ENCODE data around the gene CD47.
A peak's percentile ranks its signal among the peaks of the same experiment; 100 is the strongest.

The CD47 gene

GRCh38 chr3:108090049-108090700 is 656 bp downstream of the CD47 start:
- FAIRE-seq, result no peak

- FAIRE-seq, result no peak
These were observed 1.3 kb downstream of the CD47 start for GRCh38 chr3:108089579-108089978.

- no peak for FAIRE-seq
These were observed 2.1 kb downstream of the CD47 start for GRCh38 chr3:108088697-108089096.

GRCh38 chr3:108088146-108088545 is 2.7 kb downstream of the CD47 start:
- no peak for FAIRE-seq

GRCh38 chr3:108086653-108087052 is 4.2 kb downstream of the CD47 start:
- FAIRE-seq, result no peak

- no peak for FAIRE-seq
These were observed 5.0 kb downstream of the CD47 start for GRCh38 chr3:108085810-108086350.

- FAIRE-seq, result no peak
These were observed 5.5 kb downstream of the CD47 start for GRCh38 chr3:108085370-108085769.

GRCh38 chr3:108079877-108080276 is 11.0 kb downstream of the CD47 start:
- no peak for FAIRE-seq

- FAIRE-seq, result no peak
These were observed 11.8 kb downstream of the CD47 start for GRCh38 chr3:108079043-108079442.

GRCh38 chr3:108076564-108076963 is 14.3 kb downstream of the CD47 start:
- FAIRE-seq, result no peak

- no peak for FAIRE-seq
These were observed 16.9 kb downstream of the CD47 start for GRCh38 chr3:108073764-108074431.

- no peak for FAIRE-seq
These were observed 19.5 kb downstream of the CD47 start for GRCh38 chr3:108071368-108071767.

- FAIRE-seq, result no peak
These were observed 20.5 kb downstream of the CD47 start for GRCh38 chr3:108070356-108070755.

GRCh38 chr3:108067768-108068167 is 23.1 kb downstream of the CD47 start:
- FAIRE-seq, result no peak

GRCh38 chr3:108065096-108065495 is 25.7 kb downstream of the CD47 start:
- no peak for FAIRE-seq

GRCh38 chr3:108064293-108064887 is 26.4 kb downstream of the CD47 start:
- no peak for FAIRE-seq

- FAIRE-seq, result no peak
These were observed 28.8 kb downstream of the CD47 start for GRCh38 chr3:108062051-108062450.

GRCh38 chr3:108060331-108060730 is 30.5 kb downstream of the CD47 start:
- FAIRE-seq, result no peak

- FAIRE-seq, result no peak
These were observed 34.9 kb downstream of the CD47 start for GRCh38 chr3:108055931-108056330.

GRCh38 chr3:108054935-108055334 is 35.9 kb downstream of the CD47 start:
- peak; percentile 84 for FAIRE-seq

- no peak for FAIRE-seq
These were observed 37.3 kb downstream of the CD47 start for GRCh38 chr3:108053483-108053882.

GRCh38 chr3:108053067-108053466 is 37.8 kb downstream of the CD47 start:
- FAIRE-seq, result no peak

GRCh38 chr3:108051005-108051404 is 39.8 kb downstream of the CD47 start:
- FAIRE-seq, result no peak

GRCh38 chr3:108047987-108048386 is 42.8 kb downstream of the CD47 start:
- FAIRE-seq, result no peak
